GM10266 (cell line): Measurements from ENCODE around the gene ACSF2.
A peak's percentile ranks its signal among the peaks of the same experiment; 100 is the strongest.
"Not testable (repeated sequence)": the region's sequence is repeated elsewhere in the genome, so short reads cannot be mapped to it uniquely, and the experiment has no call there.

Source experiments
- DNase-seq: peaks from one replicate; pipeline ENCODE4 v3.0.0; 2012; ENCODE audit errors: extremely low spot score
- CTCF ChIP-seq: IDR thresholded peaks from 2 replicates; pipeline ENCODE4 v1.5.1; 2012; ENCODE audit warnings: mild to moderate bottlenecking, low read depth; ENCODE audit not compliant: control insufficient read depth, insufficient read depth; ENCODE audit errors: missing control alignments

Gene ACSF2

GRCh38 chr17:50426472-50426782 is 409 bp downstream of the ACSF2 start:
- TF ChIP-seq CTCF: no peak
- DNase-seq: peak; percentile 33

DNA sequence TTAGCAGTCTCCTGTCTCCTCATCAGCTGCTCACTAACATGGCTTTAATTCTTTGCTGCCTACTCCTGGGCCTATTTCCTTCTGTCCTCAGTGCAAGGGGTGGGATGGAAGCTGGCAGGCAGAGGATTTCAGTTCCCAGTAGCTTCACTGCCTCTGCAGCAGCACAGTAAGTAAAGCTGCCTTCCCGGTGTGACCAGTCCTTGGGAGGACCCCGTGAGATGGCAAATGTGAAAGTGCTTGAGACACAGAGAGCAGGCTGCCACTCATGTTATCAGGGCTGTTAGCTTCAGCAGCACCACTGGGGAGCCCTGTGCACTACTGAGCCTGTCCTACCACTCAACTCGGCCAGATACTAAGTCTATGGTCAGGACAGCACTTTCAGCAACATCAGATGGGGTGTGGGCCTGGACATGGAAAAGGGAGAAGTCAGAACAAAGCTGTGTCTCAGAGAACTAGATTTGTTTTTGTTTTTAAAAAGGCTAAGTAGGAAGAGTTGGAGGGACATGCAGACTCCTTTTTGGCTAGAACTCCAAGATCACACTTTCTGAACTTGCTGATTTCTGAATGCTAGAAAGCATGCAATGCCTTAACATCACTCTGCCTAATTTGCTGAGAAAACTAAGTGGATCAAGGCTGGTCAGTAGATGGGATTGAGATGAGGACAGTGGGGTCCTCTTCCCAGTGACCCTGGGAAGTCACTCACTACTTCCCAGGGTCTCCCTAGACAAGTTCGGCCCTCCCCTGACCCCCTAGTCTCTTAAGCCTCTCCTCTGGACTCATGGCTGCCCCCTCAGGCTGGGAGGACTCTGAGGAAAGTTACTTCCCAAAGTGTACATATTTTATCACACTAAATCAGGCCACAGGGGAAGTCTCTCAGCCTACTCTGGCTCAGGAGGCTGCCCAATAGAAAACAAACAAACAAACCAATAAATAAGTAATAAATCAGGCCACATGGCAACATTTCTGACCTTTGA is 1.1 kb downstream of the ACSF2 start:
- peak; percentile 65 for DNase-seq
- TF ChIP-seq CTCF: peak; percentile 54

- not testable (repeated sequence) for DNase-seq
Measured at GRCh38 chr17:50428126-50428525, 2.1 kb downstream of the ACSF2 start.

DNA sequence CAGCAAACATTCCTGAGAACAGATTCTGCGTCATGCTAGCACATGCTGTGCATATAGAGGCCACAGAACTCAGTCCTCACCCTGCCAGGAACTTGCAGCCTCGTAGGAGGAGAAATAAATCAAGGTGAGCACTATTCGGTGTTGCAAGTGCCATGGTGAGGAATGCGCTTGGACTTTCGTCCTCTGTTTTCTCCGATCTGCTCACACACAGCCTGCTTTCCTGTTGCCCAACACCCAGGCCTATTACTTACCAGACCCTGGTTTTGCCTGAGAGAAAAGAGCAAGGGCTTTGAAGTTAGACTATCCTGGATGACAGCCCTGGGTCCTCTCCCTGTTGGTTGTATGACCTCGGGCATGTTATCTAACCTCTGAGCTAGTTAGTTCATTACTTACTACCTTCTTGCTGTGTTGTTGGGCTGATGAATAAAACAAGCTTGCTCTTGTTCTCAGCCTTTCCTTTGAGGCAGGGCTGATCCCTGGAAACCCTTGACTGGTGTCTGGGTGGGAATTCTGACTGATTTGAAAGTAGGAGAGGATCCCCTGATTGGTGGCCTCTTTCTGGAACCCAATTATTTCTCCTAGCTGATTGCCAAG is 2.9 kb downstream of the ACSF2 start:
- DNase-seq: no peak
- TF ChIP-seq CTCF: no peak

DNA sequence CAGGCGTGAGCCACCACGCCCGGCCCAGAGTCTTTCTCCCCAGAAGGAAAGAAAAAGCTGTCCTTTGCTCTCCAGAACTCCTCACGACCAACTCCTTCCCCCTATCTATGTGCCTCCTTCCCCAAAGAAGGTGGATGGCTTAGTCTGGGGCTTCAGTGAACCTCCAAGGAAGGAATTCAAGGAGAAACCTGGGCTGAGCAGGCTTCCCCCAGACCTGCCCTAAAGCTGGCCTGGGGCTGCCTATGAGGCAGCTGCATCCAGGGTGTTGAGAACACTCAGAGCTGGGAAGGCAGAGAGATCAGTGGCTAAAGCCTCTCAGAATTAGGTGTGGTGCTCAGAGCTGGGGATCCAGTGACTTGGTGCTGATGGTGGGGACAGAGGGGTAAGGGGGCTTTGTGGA is 3.8 kb downstream of the ACSF2 start:
- no peak for DNase-seq

GRCh38 chr17:50430821-50431618 is 5.0 kb downstream of the ACSF2 start:
- no peak for TF ChIP-seq CTCF
- DNase-seq: no peak

More for the DNA sequence above, 3.8 kb downstream of the ACSF2 start:
- TF ChIP-seq CTCF: no peak

DNA sequence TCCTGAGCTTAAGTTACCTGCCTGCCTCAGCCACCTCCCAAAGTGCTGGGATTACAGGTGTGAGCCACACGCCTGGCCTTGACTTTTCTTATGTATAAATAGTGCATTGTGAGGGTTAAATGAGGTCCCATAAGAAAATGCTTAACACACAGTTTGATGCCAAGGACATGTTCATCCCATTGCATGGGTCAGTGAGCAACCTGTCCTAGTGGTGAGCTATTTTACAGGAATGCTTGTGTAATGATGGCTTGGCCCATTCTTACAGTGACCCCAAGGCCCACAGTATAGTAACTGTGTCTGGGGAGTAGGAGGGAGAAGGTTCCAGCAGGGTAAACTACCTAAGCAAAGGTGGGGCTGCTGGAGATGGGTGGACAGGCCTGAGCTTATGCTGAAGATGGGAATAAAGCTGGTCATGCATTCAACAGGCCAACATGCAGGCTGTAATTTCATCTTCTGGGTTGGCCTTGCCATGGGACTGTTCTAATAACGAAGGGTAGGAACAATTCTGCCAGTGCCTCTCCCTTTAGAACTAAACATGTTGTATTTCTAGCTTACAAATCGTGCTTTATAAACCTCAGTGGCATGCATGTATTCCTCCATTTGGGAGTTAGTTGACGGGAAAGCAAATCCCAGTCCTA is 6.2 kb downstream of the ACSF2 start:
- no peak for DNase-seq
- TF ChIP-seq CTCF: no peak
